Superior temporal gyrus (tissue), 1 donor: Measurements from ENCODE around the gene ALAS2.
"Not testable (repeated sequence)": the region's sequence is repeated elsewhere in the genome, so short reads cannot be mapped to it uniquely, and the experiment has no call there.

Source experiments
- DNase-seq: peaks from one replicate; pipeline ENCODE4 v3.0.0-alpha.2; 2016; ENCODE audit errors: extremely low spot score

Gene ALAS2

GRCh38 chrX:55006827-55007621 is 23.8 kb downstream of the ALAS2 start:
- no peak for DNase-seq

GRCh38 chrX:55005256-55005655 is 25.5 kb downstream of the ALAS2 start:
- no peak for DNase-seq

- DNase-seq, result no peak
These were observed 26.5 kb downstream of the ALAS2 start for GRCh38 chrX:55004231-55004630.

- peak; percentile 93 for DNase-seq
These were observed 30.8 kb downstream of the ALAS2 start, which contains the start of gene APEX2 for GRCh38 chrX:54999717-55000598. Gene APEX2, plus strand, starts transcription at chrX:55000363. Its CDS starts 60 bp downstream, at chrX:55000423.

- DNase-seq, result no peak
These were observed 35.2 kb downstream of the ALAS2 start for GRCh38 chrX:54995621-54996020.

- DNase-seq, result no peak
These were observed 36.0 kb downstream of the ALAS2 start for GRCh38 chrX:54994668-54995351.

GRCh38 chrX:54994099-54994498 is 36.7 kb downstream of the ALAS2 start, which contains the start of gene PFKFB1:
Gene PFKFB1, minus strand, starts transcription at chrX:54994188. Its CDS starts 181 bp downstream, at chrX:54994007.
- no peak for DNase-seq

- no peak for DNase-seq
These were observed 37.7 kb downstream of the ALAS2 start for GRCh38 chrX:54992911-54993622.

GRCh38 chrX:54991706-54992105 is 39.1 kb downstream of the ALAS2 start:
- no peak for DNase-seq

GRCh38 chrX:54983306-54983705 is 47.5 kb downstream of the ALAS2 start:
- DNase-seq, result not testable (repeated sequence)

GRCh38 chrX:54980334-54980733 is 50.4 kb downstream of the ALAS2 start:
- no peak for DNase-seq

GRCh38 chrX:54979432-54979831 is 51.3 kb downstream of the ALAS2 start:
- no peak for DNase-seq

GRCh38 chrX:54978448-54978847 is 52.3 kb downstream of the ALAS2 start:
- DNase-seq, result no peak

GRCh38 chrX:54977387-54977786 is 53.4 kb downstream of the ALAS2 start:
- no peak for DNase-seq

- DNase-seq, result no peak
These were observed 65.8 kb downstream of the ALAS2 start for GRCh38 chrX:54964766-54965497.

GRCh38 chrX:54961750-54962149 is 69.0 kb downstream of the ALAS2 start:
- DNase-seq, result no peak
